GM18951 (cell line): ENCODE data around the gene DMD.

ENCODE experiments used
- POLR2A ChIP-seq: IDR thresholded peaks from 4 replicates; pipeline ENCODE4 v1.6.1; 2011; ENCODE audit warnings: mild to moderate bottlenecking; ENCODE audit not compliant: insufficient read length, insufficient read depth; ENCODE audit errors: extremely low read depth
- in situ Hi-C: fragments of 300-500 bp; cut with MboI; formaldehyde crosslinking; loops from one replicate; pipeline ENCODE4 v1.12.0; 2022; ENCODE audit warnings: low sequenced_read_pairs, mixed read lengths, inconsistent platforms; ENCODE audit not compliant: unreplicated experiment

Gene DMD

GRCh38 chrX:31139961-31140360 is 2071.4 kb downstream of the DMD start:
- no peak for TF ChIP-seq POLR2A
- in situ Hi-C loops, result no loop called here

GRCh38 chrX:31138124-31138523 is 2073.2 kb downstream of the DMD start:
- in situ Hi-C loops, result no loop called here
- no peak for TF ChIP-seq POLR2A

GRCh38 chrX:31136144-31136611 is 2075.2 kb downstream of the DMD start:
- no peak for TF ChIP-seq POLR2A
- in situ Hi-C loops, result no loop called here

- in situ Hi-C loops, result no loop called here
- TF ChIP-seq POLR2A, result no peak
Observed at GRCh38 chrX:31132821-31133241, 2078.5 kb downstream of the DMD start.

GRCh38 chrX:31130457-31131220 is 2080.7 kb downstream of the DMD start:
- in situ Hi-C loops, result no loop called here

GRCh38 chrX:31128855-31129254 is 2082.5 kb downstream of the DMD start:
- in situ Hi-C loops, result no loop called here

More at GRCh38 chrX:31130457-31131220, 2080.7 kb downstream of the DMD start:
- no peak for TF ChIP-seq POLR2A

GRCh38 chrX:31127716-31128115 is 2083.6 kb downstream of the DMD start:
- no peak for TF ChIP-seq POLR2A
- in situ Hi-C loops, result no loop called here

More at GRCh38 chrX:31128855-31129254, 2082.5 kb downstream of the DMD start:
- no peak for TF ChIP-seq POLR2A

- in situ Hi-C loops, result no loop called here
- no peak for TF ChIP-seq POLR2A
Observed at GRCh38 chrX:31126205-31126604, 2085.1 kb downstream of the DMD start.

GRCh38 chrX:31124536-31124935 is 2086.8 kb downstream of the DMD start:
- no peak for TF ChIP-seq POLR2A
- in situ Hi-C loops, result no loop called here

GRCh38 chrX:31123335-31123734 is 2088.0 kb downstream of the DMD start:
- in situ Hi-C loops, result no loop called here
- TF ChIP-seq POLR2A, result no peak

- no peak for TF ChIP-seq POLR2A
- in situ Hi-C loops, result no loop called here
Observed at GRCh38 chrX:31117266-31117665, 2094.1 kb downstream of the DMD start.

- in situ Hi-C loops, result no loop called here
- TF ChIP-seq POLR2A, result no peak
Observed at GRCh38 chrX:31115398-31115797, 2096.0 kb downstream of the DMD start.

- in situ Hi-C loops, result no loop called here
- TF ChIP-seq POLR2A, result no peak
Observed at GRCh38 chrX:31114858-31115257, 2096.5 kb downstream of the DMD start.

- TF ChIP-seq POLR2A, result no peak
- in situ Hi-C loops, result no loop called here
Observed at GRCh38 chrX:31112226-31112999, 2098.9 kb downstream of the DMD start.
